ENCODE measurements around the gene NKTR. TPM values are rescaled to one million over a fixed set of nuclear protein-coding genes. Genes with fewer than 3 reads are reported as not detected.

NKTR gene
- total RNA-seq, 2 donors from 2014 or later: 54.1 to 63.9 TPM

- DNase-seq (no peak), ATAC-seq (no peak)
- intact Hi-C loops (cut with DNase I, micrococcal nuclease): no loop called here
These were observed 86.6 kb downstream of the NKTR start for GRCh38 chr3:42686832-42687650.

DNA sequence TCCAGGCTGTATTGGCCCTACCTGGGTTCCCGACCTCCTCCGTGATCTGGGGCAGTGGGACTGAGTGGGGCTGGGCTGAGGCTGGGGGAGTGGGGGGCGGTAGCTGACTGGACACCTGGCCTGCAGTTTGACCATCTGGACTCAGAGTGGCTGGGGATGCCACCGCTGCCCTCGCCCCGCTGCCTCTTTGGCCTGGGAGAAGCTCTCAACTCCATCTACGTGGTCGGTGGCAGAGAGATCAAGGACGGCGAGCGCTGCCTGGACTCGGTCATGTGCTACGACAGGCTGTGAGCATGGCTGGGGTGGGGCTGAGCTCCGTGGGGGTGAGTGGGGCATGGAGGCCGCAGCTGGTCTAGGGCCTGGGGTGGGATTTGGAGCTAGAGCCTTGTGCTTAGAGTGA lies 87.5 kb downstream of the NKTR start:
- no peak for ATAC-seq

GRCh38 chr3:42688487-42689420 lies 88.3 kb downstream of the NKTR start:
- peak in 1 of 2 donors; percentile 14 for DNase-seq
- no peak for ATAC-seq
- intact Hi-C loops (cut with DNase I, micrococcal nuclease): no loop called here

More for the DNA sequence above, 87.5 kb downstream of the NKTR start:
- intact Hi-C loops (cut with DNase I, micrococcal nuclease): no loop called here
- DNase-seq: peak in 1 of 2 donors; percentile 21

DNA sequence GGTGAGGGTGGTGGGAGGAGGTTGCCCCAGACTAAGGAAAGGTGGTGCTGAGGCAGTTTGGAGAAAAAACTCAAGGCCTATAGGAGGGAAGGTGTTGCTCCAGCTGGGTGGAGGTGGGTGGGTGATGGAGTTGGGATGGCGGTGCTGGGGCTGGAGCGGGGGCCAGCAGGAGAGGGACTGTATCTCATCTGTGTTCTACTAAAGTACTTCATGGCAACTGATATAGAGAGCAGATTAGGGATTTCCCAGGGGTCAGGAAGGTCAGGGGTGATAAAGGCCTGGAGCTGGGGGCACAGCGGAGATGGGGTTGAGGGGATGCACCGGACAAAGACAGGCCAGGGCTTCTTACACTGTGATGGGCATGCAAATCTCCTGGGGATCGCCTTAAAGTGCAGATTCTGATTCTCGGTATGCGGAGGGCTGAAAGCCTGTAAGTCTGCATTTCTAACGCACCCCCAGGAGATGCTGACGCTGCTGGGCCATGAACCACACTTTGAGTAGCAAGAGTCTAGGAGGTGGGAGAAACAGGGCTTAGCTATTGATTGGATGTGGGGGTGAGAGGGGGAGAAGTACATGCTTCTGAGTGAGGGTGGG lies 89.0 kb downstream of the NKTR start:
- peak in 1 of 2 donors; percentile 19 for DNase-seq
- no peak for ATAC-seq
- intact Hi-C loops (cut with DNase I, micrococcal nuclease): no loop called here

DNA sequence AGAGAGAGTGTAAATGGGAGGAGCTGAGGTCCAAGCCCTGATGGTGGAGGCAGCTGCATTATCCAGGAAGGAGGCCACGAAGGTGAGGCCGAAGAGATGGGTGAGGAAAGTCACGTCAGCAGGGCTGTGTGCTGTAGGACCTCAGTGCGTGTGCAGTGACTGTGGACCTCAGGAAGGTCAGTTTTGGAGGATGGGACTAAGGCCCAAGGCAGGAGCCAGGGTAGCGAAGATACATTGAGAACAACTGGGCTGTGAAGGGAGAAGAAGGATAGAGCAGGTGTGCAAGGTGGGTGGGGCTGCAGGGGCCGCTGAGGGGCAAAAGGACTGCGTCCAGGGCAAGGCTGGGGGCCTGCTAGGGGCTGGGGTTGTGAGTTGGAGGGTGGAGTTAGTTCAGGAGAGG lies 89.7 kb downstream of the NKTR start:
- no peak for ATAC-seq
- DNase-seq: no peak
- intact Hi-C loops (cut with DNase I, micrococcal nuclease): no loop called here

GRCh38 chr3:42690766-42691680 lies 90.5 kb downstream of the NKTR start:
- DNase-seq (no peak), ATAC-seq (no peak)
- intact Hi-C loops (cut with DNase I, micrococcal nuclease): no loop called here

DNA sequence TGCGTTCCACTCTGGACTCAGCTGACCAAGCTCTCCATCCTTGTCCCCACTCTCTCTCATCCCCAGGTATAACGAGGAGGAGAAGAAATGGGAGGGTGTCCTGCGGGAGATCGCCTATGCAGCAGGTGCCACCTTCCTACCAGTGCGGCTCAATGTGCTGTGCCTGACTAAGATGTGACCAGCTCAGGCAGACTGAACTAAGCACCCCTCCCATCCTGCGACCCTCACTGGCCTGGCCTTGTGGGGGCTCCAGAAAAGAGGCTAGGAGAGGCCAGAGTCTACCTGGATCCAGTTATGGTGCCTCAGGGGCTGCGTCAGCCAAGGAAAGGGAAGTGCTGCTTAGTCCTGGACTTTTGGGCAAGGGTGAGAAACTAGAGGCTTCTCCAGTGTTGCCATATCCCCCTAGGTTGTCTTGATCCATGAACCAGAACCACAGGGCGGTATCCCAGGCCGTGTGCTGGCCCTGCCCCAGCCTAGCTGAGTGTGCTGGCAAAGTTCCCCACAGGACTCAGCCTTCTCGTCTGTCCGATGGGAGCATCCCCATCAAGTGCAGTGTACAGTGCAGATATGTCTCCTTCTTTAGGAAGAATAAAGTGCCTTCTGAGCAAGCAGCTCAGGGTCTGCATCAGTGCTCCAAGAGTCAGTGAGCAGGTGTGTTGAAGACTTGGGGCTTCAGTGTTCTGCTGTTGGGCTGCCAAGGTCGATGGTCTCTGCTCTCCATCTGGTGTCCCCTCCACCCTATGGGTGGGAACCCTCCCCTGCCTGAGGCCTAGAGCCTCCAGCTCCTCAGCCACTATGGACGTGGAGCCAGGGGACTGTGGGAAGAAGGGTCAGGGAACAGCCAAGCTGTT lies 91.6 kb downstream of the NKTR start:
- intact Hi-C loops (cut with DNase I, micrococcal nuclease): no loop called here
- DNase-seq (no peak), ATAC-seq (no peak)

GRCh38 chr3:42692667-42693529 lies 92.4 kb downstream of the NKTR start:
- intact Hi-C loops (cut with DNase I, micrococcal nuclease): no loop called here
- no peak for DNase-seq
- ATAC-seq: no peak

DNA sequence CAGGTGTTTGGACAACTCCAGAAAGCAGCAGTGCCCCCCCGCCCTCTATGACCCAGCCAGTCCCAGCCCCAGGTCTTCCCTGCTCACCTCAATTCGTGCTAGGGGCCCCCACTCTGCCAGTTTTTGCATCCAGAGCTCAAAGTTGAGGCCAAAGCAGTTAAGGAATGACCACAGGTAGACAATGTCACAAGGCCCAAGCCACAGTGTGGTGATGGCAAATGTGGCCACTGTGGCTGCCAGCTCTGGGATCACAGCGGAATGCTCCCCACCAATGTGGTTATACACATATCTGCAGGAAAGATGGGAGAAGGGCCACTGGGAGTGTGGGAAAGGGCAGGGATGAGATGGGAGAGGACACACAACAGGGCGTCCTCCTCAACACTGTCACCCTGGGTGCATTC lies 93.0 kb downstream of the NKTR start:
- DNase-seq: no peak
- intact Hi-C loops (cut with DNase I, micrococcal nuclease): no loop called here
- ATAC-seq: no peak

- no peak for ATAC-seq
- no peak for DNase-seq
- intact Hi-C loops (cut with DNase I, micrococcal nuclease): no loop called here
These were observed 93.9 kb downstream of the NKTR start for GRCh38 chr3:42694366-42694765.

DNA sequence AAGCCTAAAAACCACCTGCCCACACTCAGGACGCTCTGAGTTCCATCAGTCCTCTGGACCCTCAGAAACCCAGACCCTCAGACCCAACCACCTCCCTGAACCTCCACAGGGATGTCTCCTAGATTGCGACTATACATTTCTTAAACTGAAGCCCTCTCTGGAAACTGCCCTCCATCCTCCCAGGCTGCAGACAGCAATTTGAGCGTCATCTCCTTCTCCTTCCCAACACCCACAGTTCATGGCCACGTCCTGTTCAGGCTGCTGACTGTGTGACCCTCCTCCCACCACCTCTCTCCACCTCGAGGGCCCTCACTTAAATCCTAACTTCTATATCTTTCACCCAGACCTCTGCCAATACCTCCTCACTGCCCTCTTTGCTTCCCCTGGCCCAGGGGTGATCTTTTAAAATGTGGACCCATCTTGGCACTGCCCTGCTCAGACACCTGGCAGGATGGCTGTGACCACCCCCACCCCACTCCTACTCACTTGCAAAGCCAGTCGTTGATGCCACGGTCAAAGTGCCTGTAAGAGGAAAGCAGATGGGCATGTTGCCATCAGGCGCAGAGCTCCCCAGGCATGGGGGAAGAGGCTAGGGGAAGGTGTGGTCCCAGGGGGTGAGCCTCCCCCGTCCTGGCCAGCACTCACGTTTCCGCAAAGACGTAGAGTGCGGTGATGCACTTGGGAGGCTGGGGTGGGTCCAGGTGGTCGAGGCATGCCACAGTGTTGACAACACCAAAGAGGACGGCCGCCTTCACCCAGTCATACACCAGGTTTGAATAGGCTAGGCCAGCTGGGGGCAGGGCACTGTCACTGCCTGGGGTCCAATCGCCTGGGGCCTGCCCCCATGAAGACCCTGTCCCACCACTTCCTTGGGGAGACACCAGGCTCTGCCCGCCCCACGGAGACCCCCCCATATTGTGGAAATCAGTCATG lies 96.1 kb downstream of the NKTR start:
- intact Hi-C loops (cut with DNase I, micrococcal nuclease): no loop called here
- DNase-seq: no peak
- ATAC-seq: no peak

DNA sequence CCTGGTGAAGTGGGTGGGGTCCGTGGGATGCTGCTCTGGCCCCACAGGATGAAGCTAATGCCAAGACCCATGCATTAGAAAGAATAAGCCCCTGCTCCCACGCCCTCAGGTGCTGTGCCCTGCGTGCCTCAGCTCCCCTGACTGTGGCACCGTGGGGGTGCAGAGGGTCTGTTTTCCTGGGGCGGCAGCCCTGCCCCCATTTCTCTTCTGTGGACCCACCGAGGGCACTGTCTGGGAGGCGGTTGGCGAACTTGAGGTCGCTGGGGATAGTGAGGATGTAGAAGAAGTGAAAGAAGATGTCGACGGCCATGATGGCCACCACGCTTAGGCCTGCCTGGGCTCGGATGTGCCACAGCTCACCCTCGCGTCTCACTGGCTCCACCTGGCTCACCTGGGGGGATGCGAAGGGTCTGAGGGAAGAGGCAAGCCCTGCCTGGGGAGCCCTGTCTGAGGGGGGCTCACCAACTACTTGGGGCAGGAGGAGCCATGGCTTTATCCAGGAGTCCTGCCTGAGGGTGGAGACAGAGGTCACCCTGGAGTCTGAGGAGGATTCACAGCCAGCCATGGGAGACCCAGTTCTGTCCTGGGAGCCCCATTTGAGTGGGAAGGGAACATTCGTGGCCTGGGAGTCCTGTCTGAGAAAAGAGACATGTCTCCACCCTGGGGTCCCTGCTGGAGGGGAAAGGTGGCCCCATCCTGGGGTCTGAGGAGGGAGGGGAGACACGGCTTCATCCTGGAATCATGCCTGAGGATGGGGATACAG lies 97.0 kb downstream of the NKTR start:
- intact Hi-C loops (cut with DNase I, micrococcal nuclease): no loop called here
- no peak for ATAC-seq
- no peak for DNase-seq

Measured in left colon (tissue), 2 donors.